ENCODE results near the gene PKP4.
"Not testable (repeated sequence)": the region's sequence is repeated elsewhere in the genome, so short reads cannot be mapped to it uniquely, and the experiment has no call there.

The PKP4 gene

GRCh38 chr2:158701101-158701500 lies 244.3 kb downstream of the PKP4 start:
- Mint-ChIP-seq H3K27ac (no peak overlapping the region), H3K36me3 (no peaks in the 10 kb centered on the region), H3K9me3 (peaks cover 7% of the 10 kb centered on the region), H3K27me3 (peaks cover 3% of the 10 kb centered on the region), H3K4me1 (no peaks in the 10 kb centered on the region), H3K4me3 (no peak overlapping the region)
- no peak for ATAC-seq (ENCODE audit: low read depth)
- DNase-seq (ENCODE audit: low spot score in 2 of 2): no peak

- H3K9me3 Mint-ChIP-seq: peaks cover 4% of the 10 kb centered on the region
Observed at GRCh38 chr2:158702740-158703139, 246.0 kb downstream of the PKP4 start.

DNA sequence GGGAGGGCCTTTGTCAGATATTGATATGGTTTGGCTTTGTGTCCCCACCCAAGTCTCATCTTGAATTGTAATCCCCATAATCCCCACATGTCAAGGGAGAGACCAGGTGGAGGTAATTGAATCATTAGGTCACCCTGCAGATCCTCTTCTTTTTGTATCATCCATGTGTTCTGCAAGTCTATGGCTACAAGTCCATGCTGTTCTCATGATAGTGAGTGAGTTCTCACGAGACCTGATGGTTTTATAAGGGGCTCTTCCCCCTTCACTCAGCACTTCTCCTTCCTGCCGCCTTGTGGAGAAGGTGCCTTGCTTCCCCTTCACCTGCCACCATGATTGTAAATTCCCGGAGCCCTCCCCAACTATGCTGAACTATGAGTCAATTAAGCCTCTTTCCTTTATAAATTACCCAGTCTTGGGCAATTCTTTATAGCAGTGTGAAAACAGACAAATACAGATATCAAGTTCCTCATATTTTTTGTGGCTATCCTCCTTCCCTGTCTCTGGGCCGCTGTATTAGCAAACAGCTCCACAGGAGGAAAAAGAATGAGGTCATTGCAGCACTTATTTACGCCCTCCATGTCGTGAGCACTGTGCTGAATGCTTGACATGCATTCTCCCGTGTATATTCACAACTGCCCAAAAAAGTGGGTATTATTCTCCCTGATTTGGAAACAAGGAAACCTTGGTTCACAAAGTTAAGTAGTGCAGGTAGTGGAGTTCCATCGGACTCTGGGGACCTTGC lies 248.1 kb downstream of the PKP4 start:
- not testable (repeated sequence) for DNase-seq (ENCODE audit: low spot score in 2 of 2); H3K36me3 Mint-ChIP-seq; H3K9me3 Mint-ChIP-seq; H3K4me1 Mint-ChIP-seq; H3K4me3 Mint-ChIP-seq; ATAC-seq (ENCODE audit: low read depth); H3K27ac Mint-ChIP-seq; H3K27me3 Mint-ChIP-seq

More at GRCh38 chr2:158702740-158703139, 246.0 kb downstream of the PKP4 start:
- Mint-ChIP-seq H3K36me3 (no peaks in the 10 kb centered on the region), H3K27me3 (peaks cover 3% of the 10 kb centered on the region), H3K4me3 (no peak overlapping the region), H3K27ac (no peak overlapping the region), H3K4me1 (no peaks in the 10 kb centered on the region)
- no peak for ATAC-seq (ENCODE audit: low read depth)
- no peak for DNase-seq (ENCODE audit: low spot score in 2 of 2)

- H3K4me3 Mint-ChIP-seq: no peak overlapping the region
- H3K27ac Mint-ChIP-seq: no peak overlapping the region
- DNase-seq (ENCODE audit: low spot score in 2 of 2) (no peak), ATAC-seq (ENCODE audit: low read depth) (no peak)
- peaks cover 7% of the 10 kb centered on the region for H3K9me3 Mint-ChIP-seq
- H3K4me1 Mint-ChIP-seq: no peaks in the 10 kb centered on the region
- peaks cover 4% of the 10 kb centered on the region for H3K36me3 Mint-ChIP-seq
- H3K27me3 Mint-ChIP-seq: no peaks in the 10 kb centered on the region
Observed at GRCh38 chr2:158712791-158713522, 256.2 kb downstream of the PKP4 start.

DNA sequence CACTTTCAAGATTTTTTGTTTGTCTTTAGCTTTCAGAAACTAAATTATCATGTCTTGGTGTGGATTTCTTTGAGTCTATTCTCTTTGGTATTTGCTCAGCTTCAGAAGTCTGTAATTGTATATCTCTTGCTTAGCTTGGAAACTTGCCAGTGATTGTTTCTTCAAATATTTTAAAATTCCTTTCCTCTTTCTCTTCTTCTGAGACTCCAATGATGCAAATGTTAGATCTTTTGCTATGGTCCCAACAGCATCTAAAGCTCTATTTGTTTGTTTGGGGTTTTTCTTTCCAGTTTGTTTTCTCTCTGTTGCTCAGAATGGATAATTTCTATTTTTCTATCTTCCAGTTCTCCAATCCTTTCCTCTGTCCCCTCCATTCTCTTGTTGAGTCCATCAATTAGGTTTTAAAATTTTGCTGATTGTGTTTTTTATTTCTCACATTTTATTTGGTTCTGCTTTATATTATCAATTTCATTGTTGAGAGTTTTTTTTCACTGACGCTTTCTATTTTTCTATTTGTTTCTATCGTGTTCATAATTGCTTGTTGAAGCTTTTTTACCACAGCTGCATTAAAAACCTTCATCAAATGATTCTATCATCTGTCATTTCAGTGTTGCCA lies 256.9 kb downstream of the PKP4 start:
- Mint-ChIP-seq H3K4me1 (no peaks in the 10 kb centered on the region), H3K27me3 (no peaks in the 10 kb centered on the region), H3K27ac (no peak overlapping the region), H3K4me3 (no peak overlapping the region), H3K36me3 (peaks cover 4% of the 10 kb centered on the region), H3K9me3 (peaks cover 7% of the 10 kb centered on the region)
- ATAC-seq (ENCODE audit: low read depth): no peak
- DNase-seq (ENCODE audit: low spot score in 2 of 2): no peak

- Mint-ChIP-seq H3K36me3 (peaks cover 4% of the 10 kb centered on the region), H3K27me3 (no peaks in the 10 kb centered on the region), H3K27ac (no peak overlapping the region), H3K9me3 (peaks cover 7% of the 10 kb centered on the region), H3K4me3 (no peak overlapping the region), H3K4me1 (no peaks in the 10 kb centered on the region)
- DNase-seq (ENCODE audit: low spot score in 2 of 2): no peak
- ATAC-seq (ENCODE audit: low read depth): no peak
Observed at GRCh38 chr2:158714420-158714819, 257.7 kb downstream of the PKP4 start.

DNA sequence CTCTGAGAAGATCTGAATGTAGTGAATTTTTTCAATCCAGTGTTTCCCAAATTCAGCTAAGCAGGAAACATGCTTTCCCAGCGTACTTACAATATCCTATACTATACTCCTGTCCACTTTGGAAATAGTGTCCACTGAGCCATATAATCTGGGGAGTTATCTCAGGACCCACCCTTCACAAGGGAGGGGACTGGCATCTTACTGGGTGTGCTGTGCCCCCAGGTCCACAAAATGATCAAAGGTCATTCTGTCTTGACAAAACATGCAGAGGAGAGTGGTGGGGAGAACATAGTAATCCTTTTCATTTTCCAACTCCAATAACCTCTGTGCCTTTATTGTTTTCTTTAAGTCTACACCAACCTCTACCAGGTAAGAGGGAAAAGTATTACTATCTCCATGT lies 258.6 kb downstream of the PKP4 start:
- ATAC-seq (ENCODE audit: low read depth) (no peak), DNase-seq (ENCODE audit: low spot score in 2 of 2) (no peak)
- no peak overlapping the region for H3K27ac Mint-ChIP-seq
- peaks cover 6% of the 10 kb centered on the region for H3K9me3 Mint-ChIP-seq
- H3K36me3 Mint-ChIP-seq: peaks cover 4% of the 10 kb centered on the region
- no peaks in the 10 kb centered on the region for H3K27me3 Mint-ChIP-seq
- no peak overlapping the region for H3K4me3 Mint-ChIP-seq
- no peaks in the 10 kb centered on the region for H3K4me1 Mint-ChIP-seq

- H3K27me3 Mint-ChIP-seq: no peaks in the 10 kb centered on the region
- DNase-seq (ENCODE audit: low spot score in 2 of 2) (no peak), ATAC-seq (ENCODE audit: low read depth) (no peak)
- H3K36me3 Mint-ChIP-seq: peaks cover 4% of the 10 kb centered on the region
- H3K27ac Mint-ChIP-seq: no peak overlapping the region
- no peak overlapping the region for H3K4me3 Mint-ChIP-seq
- H3K9me3 Mint-ChIP-seq: peaks cover 6% of the 10 kb centered on the region
- H3K4me1 Mint-ChIP-seq: no peaks in the 10 kb centered on the region
Observed at GRCh38 chr2:158716121-158716791, 259.5 kb downstream of the PKP4 start.

DNA sequence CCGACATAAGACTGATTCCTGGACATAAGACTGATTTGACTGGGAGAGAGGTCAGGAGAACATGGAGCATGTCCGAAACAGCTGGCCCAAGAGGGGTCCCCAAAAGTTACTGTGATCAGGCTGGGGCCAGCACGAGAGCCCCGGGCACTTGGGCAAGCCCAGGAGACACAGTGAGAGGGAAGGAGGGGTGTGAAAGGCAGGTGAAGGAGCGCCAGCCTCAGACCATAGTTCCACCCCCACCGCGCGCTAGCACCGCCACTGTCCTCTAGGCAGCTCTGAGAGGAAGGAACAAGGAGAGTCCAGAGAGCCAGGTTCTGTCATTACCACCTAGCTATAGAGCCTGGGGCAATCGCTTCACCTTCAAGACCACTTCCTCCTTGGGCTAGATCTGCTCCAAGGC lies 260.2 kb downstream of the PKP4 start:
- no peaks in the 10 kb centered on the region for H3K4me1 Mint-ChIP-seq
- H3K4me3 Mint-ChIP-seq: no peak overlapping the region
- DNase-seq (ENCODE audit: low spot score in 2 of 2) (no peak), ATAC-seq (ENCODE audit: low read depth) (no peak)
- no peak overlapping the region for H3K27ac Mint-ChIP-seq
- H3K36me3 Mint-ChIP-seq: peaks cover 4% of the 10 kb centered on the region
- H3K9me3 Mint-ChIP-seq: peaks cover 6% of the 10 kb centered on the region
- no peaks in the 10 kb centered on the region for H3K27me3 Mint-ChIP-seq

DNA sequence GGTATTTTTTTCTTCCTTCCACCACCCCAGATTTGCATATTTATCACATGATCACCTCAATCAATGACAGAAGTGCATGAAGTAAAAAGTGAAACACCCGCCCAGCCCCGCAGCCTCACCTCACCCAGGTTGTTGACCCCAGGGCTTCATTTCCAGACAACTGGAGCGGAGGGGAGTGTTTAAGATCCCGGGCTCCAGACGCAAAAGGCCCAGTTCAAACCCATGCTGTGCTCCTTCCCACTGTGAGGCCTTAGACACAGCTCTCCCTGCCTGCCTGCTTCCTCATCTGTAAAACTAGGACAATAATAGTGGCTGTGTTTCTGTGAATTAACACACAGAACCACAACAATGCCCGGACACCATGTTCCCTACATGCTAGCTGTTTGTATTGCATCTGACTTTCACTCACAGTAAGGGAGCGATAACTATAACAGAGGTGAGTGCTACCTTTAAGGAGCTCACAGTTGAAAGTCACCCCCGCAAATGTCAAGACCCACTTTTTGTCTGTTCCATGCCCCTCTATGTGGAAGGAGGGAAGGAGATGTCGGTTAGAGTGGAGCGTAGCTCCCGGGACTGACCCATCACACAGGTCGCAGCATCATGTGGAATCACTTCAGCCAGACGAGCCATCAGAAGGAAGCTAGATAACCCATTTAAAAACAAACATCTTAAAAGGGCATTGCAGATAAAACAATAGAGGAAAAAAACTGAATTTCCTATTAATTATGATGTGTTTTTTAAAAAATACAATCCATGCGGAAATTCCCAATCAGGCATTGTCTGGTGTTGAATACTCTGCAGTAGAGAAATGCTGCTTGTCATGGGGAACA lies 260.8 kb downstream of the PKP4 start:
- Mint-ChIP-seq H3K27ac (no peak overlapping the region), H3K4me3 (no peak overlapping the region), H3K36me3 (peaks cover 4% of the 10 kb centered on the region), H3K9me3 (peaks cover 6% of the 10 kb centered on the region), H3K4me1 (no peaks in the 10 kb centered on the region), H3K27me3 (no peaks in the 10 kb centered on the region)
- DNase-seq (ENCODE audit: low spot score in 2 of 2) (no peak), ATAC-seq (ENCODE audit: low read depth) (no peak)

GRCh38 chr2:158718196-158718585 lies 261.4 kb downstream of the PKP4 start:
- H3K4me1 Mint-ChIP-seq: no peaks in the 10 kb centered on the region
- ATAC-seq (ENCODE audit: low read depth) (no peak), DNase-seq (ENCODE audit: low spot score in 2 of 2) (no peak)
- peaks cover 6% of the 10 kb centered on the region for H3K9me3 Mint-ChIP-seq
- no peak overlapping the region for H3K4me3 Mint-ChIP-seq
- H3K27me3 Mint-ChIP-seq: no peaks in the 10 kb centered on the region
- H3K27ac Mint-ChIP-seq: no peak overlapping the region
- H3K36me3 Mint-ChIP-seq: peaks cover 4% of the 10 kb centered on the region

DNA sequence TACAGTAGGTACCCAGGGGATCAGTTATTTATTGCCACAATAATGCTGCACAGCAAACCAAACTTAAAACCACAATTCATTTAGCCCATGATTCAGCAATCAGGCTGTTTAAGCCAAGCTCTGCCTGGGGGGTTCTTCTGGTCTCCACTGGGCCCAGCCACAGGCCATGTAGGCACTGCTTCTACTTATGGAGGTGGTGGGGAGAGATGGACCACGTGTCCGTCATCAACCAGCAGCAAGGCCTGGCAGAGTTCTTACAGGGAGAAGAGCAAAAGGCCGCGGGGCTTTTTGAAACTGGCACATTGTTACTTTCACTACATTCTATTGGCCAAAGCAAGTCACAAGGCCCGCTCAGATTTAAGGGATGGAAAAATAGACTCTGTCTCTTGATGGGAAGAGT lies 262.1 kb downstream of the PKP4 start:
- H3K4me3 Mint-ChIP-seq: no peak overlapping the region
- ATAC-seq (ENCODE audit: low read depth) (no peak), DNase-seq (ENCODE audit: low spot score in 2 of 2) (no peak)
- no peak overlapping the region for H3K27ac Mint-ChIP-seq
- no peaks in the 10 kb centered on the region for H3K27me3 Mint-ChIP-seq
- H3K4me1 Mint-ChIP-seq: no peaks in the 10 kb centered on the region
- H3K36me3 Mint-ChIP-seq: peaks cover 1% of the 10 kb centered on the region
- H3K9me3 Mint-ChIP-seq: peaks cover 2% of the 10 kb centered on the region

- DNase-seq (ENCODE audit: low spot score in 2 of 2) (no peak), ATAC-seq (ENCODE audit: low read depth) (no peak)
- no peak overlapping the region for H3K4me3 Mint-ChIP-seq
- no peaks in the 10 kb centered on the region for H3K4me1 Mint-ChIP-seq
- peaks cover 1% of the 10 kb centered on the region for H3K27me3 Mint-ChIP-seq
- no peaks in the 10 kb centered on the region for H3K36me3 Mint-ChIP-seq
- no peaks in the 10 kb centered on the region for H3K9me3 Mint-ChIP-seq
- H3K27ac Mint-ChIP-seq: no peak overlapping the region
Observed at GRCh38 chr2:158719403-158719802, 262.7 kb downstream of the PKP4 start.
